ENCODE data around the gene PRSS27.
A peak's percentile ranks its signal among the peaks of the same experiment; 100 is the strongest.
"Not testable (repeated sequence)": the region's sequence is repeated elsewhere in the genome, so short reads cannot be mapped to it uniquely, and the experiment has no call there.

Gene PRSS27

DNA sequence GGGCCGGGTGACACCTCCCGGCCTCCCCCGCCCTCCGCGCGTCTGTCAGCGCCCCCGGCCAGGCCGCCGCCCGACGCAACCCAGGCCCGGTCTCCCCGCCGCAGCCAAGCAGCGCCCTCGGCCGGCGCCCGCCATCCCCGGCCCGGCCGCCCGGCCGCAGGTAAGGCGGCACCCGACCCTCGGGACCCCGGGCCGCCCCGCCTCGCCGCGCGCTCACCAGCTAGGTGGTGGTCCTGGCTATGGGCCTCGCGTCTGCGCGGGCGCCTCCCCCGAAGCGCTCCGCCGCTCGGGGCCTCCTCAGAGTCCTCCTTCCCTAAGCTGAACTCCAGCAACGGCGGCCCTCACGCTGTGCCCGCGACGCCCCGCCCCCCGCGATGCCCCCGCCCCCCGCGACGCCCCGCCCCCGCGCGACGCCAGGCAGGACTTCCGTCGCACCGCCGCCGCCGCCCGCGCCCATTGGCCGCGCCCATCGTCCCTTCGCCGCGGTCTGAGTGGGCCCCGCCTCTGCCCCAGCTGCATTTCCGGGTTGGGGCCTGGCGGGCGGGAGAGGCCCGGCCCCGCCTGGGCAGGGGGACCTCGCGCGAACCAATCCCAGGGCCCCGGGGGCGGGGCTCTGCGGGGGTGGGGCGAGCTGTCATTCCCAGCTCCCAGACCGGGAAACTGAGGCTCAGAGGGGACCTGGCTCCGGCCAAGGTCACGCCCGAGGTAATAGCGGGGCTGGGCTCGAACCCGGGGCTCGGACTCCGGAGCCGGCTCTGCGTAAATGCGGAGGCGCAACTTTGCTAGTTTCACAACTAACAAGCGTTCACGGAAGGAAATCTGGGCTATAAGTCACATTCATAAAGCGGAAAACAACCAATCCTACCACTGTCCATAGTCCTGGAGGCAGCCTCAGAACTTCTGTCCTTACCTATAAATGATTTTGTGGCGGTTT lies 46.7 kb downstream of the PRSS27 start:
- DNase-seq (ENCODE audit: low read depth in 2 of 2): peak; percentile 92 to 95

DNA sequence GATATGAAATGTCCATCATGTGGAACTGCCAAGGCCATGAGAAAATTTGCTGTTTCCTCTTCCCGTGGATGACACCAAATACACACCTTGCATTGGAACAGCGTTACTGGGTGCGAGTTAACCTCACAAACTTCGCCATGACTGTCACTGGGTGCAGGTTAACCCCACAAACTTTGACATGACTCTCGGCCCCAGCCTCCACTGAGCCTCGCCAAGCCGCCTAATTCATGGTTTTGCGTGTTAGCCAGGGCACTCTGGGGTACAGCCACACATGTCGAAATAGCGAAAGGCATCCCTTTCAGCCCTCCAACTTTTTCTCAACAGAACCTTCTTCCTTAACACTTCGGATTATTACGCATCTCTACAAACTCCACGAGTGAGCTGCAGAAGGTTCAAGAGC lies 48.3 kb downstream of the PRSS27 start:
- no peak for DNase-seq (ENCODE audit: low read depth in 2 of 2)

DNA sequence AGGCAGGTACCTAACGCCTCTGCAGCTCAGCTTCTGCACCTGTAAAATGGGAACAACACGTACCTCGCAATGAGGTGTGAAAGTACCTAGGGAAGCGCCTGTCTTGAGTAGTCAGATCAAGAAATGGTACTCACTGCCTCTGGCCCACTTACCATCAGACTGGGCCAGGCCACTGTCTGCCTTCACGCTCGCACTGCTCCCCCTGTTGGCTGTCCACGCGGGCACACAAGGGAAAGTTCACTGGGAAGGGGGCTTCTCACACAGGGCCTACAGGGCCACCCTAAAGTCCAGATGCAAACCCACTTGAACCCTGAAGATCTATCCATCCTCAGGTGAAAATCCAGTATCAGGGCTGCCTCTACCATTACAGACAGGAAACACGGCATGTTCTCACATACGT lies 48.8 kb downstream of the PRSS27 start:
- not testable (repeated sequence) for DNase-seq (ENCODE audit: low read depth in 2 of 2)

DNA sequence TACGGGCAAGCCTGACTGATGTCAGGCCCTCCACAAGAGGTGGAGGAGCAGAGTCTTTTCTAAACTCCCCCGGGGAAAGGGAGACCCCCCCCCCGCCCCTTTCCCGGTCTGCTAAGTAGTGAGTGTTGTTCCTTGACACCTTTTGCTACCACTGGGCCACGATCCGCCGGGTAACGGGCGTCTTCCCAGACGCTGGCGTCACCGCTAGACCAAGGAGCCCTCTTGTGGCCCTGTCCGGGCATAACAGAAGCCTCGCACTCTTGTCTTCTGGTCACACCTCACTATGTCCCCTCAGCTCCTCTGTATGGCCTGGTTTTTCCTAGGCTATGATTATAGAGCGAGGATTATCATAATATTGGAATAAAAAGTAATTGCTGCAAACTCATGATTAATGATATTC lies 50.0 kb downstream of the PRSS27 start:
- DNase-seq (ENCODE audit: low read depth in 2 of 2): peak in 1 of 2 donors; percentile 56

DNA sequence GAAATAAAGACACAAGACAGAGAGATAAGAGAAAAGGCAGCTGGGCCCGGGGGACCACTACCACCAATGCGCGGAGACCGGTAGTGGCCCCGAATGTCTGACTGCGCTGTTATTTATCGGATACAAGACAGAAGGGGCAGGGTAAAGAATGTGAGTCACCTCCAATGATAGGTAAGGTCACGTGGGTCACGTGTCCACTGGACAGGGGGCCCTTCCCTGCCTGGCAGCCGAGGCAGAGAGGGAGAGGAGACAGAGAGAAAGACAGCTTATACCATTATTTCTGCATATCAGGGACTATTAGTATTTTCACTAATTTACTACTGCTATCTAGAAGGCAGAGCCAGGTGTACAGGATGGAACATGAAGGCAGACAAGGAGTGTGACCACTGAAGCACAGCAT lies 50.4 kb downstream of the PRSS27 start:
- DNase-seq (ENCODE audit: low read depth in 2 of 2): not testable (repeated sequence)

DNA sequence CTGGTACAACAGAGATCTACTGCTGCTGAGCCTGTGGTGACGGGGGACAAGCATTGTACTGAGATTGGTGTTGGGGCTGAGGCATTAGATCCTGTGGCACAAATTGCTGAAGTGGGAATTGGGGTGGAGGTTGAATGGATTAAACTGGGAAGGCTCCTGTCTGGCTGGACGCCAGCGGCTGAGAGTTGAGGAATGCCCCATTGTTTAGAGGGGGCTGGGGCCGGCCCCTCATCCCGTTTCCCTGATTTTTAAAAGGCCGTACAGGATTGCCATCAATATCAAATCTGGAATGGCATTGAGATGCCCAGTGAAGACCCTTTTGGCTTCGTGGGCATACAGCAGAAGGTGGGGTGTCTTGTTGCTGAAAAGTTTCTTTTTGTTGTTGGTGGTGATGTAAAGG lies 53.4 kb downstream of the PRSS27 start:
- DNase-seq (ENCODE audit: low read depth in 2 of 2): not testable (repeated sequence)

DNA sequence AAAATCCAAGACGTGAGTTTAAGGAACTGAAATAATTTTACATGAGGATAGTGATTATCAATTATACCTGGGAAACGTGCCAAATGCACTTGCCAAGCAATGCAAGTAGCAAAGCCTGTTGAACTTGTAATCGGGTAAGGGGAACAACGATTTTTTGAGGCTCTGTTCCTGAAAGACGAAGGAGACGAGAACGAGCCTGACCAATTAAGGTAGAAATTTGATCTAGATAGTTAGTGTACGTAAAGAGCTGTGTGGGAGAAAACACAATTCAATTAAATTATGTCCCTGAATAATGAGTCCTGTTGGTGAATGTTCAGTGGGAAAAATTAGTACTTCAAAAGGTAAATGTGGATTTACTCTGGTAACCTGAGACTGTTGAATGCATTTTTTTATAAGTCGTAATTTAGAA lies 55.4 kb downstream of the PRSS27 start:
- no peak for DNase-seq (ENCODE audit: low read depth in 2 of 2)

DNA sequence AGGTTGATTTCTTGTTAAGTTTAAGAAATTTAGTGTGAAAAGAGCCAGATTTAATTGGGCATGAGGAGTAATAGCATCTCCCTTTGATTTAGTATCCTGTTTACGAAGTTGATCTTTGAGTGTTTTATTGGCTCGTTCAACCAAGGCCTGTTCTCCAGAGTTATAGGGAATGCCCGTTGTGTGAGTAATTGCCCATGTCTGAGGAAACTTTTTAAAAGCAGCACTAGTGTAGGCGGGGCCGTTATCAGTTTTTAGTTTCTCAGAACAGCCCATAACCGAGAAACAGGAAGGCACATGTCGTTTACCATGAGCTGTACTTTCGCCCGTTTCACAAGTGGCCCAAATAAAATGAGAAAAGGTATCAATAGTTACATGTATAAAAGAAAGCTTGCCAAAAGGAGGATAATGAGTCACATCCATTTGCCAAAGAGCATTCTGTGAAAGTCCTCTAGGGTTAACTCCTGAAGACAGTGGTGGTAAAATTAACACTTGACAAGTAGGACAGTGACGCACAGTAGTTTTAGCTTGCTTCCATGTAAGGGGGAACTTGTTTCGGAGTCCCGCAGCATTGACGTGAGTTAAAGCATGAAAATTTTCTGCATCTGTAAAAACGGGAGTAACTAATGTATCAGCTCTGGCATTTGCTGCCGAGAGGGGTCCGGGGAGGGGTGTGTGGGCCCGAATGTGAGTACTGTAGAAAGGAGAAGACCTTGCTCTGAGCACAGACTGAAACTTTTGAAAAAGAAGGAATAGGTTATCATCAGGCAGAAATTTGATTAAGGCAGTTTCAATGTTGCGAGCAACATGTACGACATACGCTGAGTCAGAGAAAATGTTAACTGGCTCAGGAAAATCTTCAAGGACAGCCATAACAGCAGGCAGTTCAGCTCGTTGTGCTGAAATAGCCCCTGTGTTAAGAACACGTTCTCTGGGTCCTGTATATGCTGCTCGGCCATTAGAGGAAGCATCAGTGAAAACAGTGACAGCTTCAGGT lies 56.2 kb downstream of the PRSS27 start:
- DNase-seq (ENCODE audit: low read depth in 2 of 2): peak; percentile 53 to 57

Measured in stimulated activated CD8-positive, alpha-beta memory T cell treated with anti-CD3 and anti-CD28 coated beads, Interleukin-15, amount 100 ng/mL, for 48 hours (primary cell).